GM18520 (cell line): ENCODE data around the gene USP28.
A peak's percentile ranks its signal among the peaks of the same experiment; 100 is the strongest.
"Not testable (repeated sequence)": the region's sequence is repeated elsewhere in the genome, so short reads cannot be mapped to it uniquely, and the experiment has no call there.

Source experiments
- ATAC-seq: cut with Tn5 transposase; IDR thresholded peaks from one replicate; pipeline ENCODE4 v1.9.1; 2021; ENCODE audit not compliant: unreplicated experiment

The USP28 gene

DNA sequence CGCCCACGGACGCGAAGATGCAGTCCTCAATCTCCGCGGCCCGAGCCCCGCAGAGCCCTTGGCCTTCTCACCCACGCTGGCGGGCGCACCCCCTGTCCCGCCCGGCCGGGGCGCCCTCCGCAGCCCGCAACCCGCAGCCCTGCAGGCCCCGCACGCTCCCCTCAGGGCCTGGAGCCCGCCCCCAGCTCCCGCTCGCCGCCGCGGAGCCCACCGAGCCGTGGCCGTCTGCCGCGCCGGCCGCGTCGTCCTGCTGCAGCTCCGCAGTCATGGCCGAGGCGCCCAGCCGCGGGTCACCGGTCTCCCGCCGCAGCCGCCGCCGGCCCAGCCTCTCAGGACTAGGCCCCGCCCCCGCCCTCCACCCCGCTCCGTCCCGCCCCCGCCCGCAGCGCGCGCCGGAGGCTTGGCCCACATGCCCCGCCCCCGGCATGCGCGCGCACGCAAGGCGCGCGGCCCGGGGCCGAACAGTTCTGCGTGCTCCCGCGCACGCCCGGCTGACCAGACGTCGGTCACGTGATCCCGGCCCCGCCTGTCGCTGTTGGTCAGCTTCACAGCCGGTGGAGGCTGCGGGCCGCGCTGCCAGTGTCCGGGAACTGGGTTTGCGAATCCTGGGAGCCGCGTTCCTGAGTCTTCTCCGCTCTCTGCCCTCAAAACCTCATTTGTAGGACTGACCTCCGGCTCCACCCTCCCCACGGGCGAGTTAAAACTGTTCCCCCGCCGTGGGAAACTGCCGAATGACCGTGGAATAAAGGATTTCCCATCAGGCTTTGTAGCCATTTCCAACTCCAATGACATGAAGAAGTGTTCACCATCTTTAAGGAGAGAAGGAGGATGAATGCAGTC, at the start of gene USP28:
TSS of gene USP28 (minus strand) at position 339 of the 840 bp plus-strand sequence. CDS start at position 268, 71 bp downstream.
- peak; percentile 83 for ATAC-seq

DNA sequence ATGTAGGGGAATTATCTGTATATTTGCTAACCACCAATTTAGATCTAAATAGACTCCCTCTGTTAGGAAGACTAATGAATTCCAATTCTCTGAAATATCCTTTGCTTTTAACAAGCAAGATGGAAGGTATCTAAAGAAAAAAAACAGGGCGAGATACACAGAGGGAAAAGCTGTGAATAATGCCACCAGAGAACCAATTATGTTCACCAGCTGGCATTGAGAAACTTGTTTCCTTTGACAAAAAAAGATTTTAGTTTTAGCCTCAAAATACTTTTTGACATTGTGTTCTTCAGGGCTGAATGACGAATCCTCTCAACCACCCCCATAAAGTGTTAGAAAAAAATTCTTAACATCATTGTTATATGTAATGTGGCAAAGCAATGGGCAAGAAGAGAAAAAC, 48.2 kb upstream of the USP28 start:
- ATAC-seq = no peak

GRCh38 chr11:113911491-113911890, 36.1 kb upstream of the USP28 start:
- ATAC-seq = not testable (repeated sequence)

DNA sequence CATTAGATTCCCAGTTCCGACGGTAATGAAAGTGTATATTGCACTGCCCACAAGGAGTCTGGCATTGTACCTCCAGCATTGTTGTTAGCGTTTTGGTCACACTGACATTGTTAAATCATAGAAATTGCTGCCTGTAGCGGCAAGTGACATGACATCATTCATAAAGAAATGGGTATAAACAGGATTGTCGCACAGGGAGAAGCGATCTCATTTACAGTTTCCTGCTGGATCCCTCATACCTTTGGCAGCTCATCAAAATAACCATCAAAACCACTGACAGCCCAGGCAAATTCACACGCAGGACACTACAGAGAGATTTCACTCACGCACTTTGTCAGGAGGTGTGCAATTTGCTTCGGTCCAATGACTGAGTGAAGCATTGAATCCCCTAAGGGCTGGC, 32.7 kb upstream of the USP28 start:
- no peak for ATAC-seq

DNA sequence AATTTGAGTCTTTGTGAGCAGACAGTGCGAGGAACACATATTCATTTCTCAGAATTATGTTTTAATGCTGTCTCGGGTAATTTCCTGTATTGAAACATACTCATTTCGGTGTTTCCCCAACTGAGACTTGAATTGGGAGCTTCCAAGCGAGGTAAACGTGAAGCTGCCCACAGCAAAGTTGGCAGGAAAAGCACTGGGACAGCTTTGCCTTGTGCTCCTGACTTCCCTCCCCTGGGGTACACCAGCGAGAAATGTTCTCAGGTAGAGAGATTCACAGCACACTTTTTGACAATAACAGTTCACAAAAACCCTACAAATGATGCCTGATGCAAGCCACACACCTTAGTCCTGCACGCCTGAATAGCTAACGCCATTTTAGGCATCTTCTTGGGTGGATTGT, 32.3 kb upstream of the USP28 start:
- ATAC-seq = no peak

DNA sequence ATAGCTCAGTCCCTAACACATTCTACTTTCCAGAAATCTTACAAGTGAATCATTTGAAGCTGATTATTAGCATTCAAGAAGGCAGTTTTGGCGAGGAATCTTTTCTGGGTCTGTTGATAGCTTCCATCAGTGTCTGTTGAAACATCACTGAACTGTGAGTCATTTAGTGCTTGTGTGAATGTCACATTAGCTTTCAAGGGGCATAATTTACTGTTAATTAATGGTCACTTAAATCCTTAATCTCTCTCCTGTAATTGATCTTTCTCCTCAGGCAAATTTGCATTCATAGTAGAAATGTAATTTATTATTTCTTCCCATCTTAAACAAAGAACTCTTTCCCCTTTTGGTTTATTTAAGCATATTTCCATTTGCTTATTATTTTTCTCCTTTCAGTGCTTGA, 31.8 kb upstream of the USP28 start:
- no peak for ATAC-seq

GRCh38 chr11:113906516-113906915, 31.1 kb upstream of the USP28 start:
- no peak for ATAC-seq

- ATAC-seq = no peak
These were observed 30.7 kb upstream of the USP28 start for GRCh38 chr11:113906038-113906437.

- no peak for ATAC-seq
These were observed 29.2 kb upstream of the USP28 start, which contains the start of gene HTR3B for GRCh38 chr11:113904379-113905101. HTR3B (plus strand) TSS chr11:113904796; CDS start chr11:113904934, 138 bp downstream.

DNA sequence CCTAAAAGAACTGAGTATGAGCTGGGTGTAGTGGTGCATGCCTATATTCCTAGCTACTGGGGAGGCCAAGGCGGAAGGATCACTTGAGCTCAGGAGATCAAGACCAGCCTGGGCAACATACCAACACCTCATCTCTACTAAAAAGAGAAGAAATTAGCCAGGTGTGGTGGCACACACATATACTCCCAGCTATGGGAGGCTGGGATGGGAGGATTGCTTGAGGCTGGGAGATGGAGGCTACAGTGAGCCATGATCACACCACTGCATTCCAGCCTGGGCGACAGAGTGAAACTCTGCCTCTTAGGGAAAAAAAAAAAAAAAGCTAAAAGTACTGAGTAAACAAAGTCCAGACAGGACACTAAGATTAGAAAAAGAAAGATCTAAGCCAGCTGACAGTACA, 25.8 kb upstream of the USP28 start:
- ATAC-seq = no peak

DNA sequence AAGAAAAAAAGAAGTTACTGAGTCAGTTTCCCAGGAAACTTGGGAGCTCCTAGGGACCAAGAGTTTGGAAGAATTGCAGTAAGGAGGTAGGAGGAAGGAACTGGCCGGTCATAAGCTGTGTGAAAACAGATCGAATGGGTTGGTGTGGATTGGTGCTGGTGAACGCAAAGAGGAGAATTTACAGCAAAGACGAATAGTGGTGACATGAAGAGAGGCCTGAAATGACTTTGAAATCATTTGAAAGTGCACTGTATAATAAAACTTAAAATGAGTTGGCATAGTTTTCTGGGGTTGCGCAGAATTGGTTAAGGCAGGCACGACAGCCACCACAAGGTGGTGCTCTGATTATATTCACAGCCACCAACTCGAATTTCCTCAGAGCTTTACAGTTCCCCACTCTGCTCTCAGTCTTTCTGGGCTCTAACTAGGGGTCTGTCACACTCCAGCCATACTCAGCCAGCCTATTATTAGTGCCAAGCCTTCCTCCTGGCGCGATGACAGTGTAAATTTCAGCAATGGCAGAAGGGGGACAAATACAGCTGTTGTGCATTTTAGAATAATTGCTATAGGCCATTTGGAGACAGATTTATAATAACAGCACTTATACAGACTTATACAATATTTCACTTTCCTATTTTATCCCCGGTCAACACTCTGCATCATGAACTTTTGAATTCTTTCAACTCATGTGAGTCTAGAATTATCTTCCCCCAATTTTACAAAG, 20.9 kb upstream of the USP28 start:
- ATAC-seq = no peak

DNA sequence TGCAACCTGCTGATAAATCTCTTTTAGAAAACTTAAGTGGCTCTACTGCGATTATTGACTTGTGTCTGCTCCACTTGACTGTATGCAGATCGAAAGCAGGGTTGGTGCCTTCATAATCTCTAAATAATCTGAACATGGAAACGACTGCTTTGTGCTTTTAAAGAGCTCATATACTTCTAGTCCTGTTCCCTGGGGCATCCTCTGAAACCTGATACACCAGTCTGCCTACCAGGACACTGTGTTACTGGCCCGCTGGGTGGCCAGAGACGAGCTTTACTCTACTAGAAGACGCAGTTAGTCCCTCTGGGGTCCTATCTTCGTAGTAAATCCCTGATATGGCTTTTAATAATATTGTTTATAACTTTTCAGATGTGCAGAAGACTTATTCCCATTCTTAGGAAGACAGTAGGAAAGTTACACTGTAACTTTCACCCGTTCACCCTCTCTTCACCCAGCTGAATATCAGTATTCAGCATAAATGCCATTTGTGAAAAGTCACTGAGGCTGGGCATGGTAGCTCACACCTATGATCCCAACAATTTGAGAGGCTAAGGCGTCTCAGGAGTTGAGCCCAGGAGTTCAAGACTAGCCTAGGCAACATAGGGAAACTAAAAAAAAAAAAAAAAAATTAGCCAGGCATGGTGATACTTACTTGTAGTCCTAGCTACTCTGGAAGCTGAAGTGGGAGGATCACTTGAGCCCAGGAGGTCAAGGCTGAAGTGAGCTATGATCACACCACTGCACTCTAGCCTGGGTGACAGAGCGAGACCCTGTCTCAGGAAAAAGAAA, 20.2 kb upstream of the USP28 start:
- no peak for ATAC-seq

GRCh38 chr11:113894421-113894996, 19.1 kb upstream of the USP28 start:
- ATAC-seq = no peak

- ATAC-seq = no peak
These were observed 13.5 kb upstream of the USP28 start for GRCh38 chr11:113888848-113889247.

DNA sequence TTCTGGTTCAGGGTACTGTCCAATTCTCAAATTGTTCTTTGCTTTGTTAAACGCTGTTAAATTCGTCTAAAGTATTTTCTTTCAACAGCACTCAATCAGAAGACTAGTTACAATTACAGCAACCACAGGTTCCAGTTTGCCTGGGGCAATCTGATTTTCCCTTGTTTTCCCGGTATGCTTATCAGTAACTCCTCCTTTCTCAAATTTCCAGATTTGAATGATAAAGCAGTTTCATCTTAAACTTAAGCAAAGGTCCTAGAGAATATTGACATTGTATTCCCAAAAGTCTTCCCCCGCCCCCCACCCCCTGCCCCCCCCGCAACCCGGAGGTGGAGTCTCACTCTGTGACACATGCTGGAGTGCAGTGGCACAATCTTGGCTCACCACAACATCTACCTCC, 10.5 kb upstream of the USP28 start:
- ATAC-seq = no peak

DNA sequence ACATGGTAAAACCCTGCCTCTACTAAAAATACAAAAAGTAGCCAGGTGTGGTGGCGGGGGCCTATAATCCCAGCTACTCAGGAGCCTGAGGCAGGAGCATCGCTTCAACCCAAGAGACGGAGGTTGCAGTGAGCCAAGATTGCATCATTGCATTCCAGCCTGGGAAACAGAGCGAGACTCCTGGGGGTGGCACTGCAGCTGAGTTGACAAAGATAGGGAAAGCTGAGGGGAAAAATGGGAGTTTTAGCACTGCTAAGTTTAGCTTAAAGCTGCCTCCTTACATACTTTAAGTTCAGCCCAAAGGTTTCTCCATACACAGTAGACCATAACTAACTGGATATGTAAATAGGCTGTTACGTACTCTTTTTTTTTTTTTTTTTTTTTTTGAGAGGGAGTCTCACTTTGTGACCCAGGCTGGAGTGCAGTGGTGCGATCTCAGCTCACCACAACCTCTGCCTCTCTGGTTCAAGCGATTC, 9.0 kb upstream of the USP28 start:
- ATAC-seq = no peak

DNA sequence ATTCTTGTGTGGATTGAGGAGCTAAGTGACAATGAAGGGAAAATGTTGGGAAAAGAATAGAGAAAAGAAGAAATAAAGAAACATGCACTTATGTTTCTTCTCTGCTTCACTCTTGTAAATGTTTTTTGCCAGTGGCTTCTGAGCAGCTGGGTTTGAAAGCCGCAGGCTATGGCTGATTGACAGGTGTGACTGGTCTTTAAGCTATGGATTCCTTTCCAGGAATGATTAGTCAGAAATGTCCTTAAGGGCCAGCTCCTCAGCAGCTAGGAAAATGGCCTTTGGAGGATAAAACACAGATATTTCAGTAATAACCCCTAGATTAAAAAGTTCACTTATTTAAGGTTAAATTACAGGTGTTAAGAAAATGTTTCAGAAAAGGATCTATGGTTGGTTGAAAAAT, 6.5 kb upstream of the USP28 start:
- no peak for ATAC-seq

DNA sequence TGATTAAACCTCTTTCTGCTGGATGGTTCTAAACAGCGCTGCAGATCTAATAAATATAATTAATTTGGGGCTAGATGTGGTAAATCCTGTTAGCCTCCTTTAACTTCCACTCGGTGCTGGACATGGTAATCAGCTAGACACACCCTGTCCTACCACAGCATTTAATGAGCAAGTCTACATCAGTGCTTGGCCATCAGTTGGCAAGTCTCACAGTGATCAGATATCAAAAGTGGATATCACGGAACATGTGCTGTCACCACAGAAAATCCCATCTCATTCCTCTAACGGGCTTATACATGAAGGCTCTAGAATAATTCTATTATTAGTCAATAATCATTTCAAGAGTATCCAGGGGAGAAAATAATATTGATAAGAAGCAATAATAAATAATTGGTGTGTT, 5.6 kb upstream of the USP28 start:
- ATAC-seq = no peak

GRCh38 chr11:113879446-113879845, 4.1 kb upstream of the USP28 start:
- ATAC-seq = not testable (repeated sequence)

GRCh38 chr11:113877670-113878055, 2.3 kb upstream of the USP28 start:
- ATAC-seq = no peak
